ENCODE results near the gene LY6G6D. TPM values are rescaled to one million over a fixed set of nuclear protein-coding genes. Genes with fewer than 3 reads are reported as not detected.

The LY6G6D gene
- total and polyA plus RNA-seq, 2 of the 13 experiments (the other 11 are each of a cell fraction or from before 2014, with no cell fraction given) = not detected

DNA sequence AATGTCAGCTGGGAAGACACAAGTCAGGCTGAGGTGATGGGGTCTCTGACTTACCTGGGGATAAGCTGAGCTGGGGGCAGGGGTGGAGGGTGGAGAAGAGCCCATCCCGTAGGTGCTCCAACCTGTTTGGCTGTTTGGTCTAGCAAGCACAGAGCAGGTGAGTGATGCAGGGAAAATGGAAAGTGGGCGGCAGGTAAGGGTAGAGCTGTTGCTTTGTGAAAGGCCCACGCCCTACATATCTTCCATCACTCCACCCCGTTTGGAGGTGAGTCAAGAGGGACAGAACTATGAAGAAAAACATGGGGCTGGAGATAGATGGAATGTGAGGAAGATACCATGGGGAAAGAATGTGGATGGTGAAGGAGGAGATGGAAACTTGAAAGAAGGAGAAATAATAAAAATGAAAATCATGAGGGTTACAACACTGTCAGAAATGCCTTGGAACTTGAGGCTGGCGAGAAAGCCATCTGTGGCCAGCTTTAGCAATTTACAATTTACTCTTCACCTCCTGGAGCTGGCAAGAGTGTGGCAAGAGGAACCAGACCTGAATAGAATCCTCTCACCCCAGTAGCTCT is 5.1 kb downstream of the LY6G6D start:
- no peak for ATAC-seq
- no peak for TF ChIP-seq FOXO1 (CRISPR knock-in tag; IDR thresholded peaks at IDR 0.05)
- no peak for TF ChIP-seq ZNF383 (CRISPR knock-in tag; IDR thresholded peaks at IDR 0.05; ENCODE audit: borderline replicate concordance)
- no peak for TF ChIP-seq ZC3H4 (CRISPR knock-in tag; IDR thresholded peaks at IDR 0.05; ENCODE audit: borderline replicate concordance)
- no peak for TF ChIP-seq HDAC6 (IDR thresholded peaks at IDR 0.05; ENCODE audit: low read depth, low read length)
- TF ChIP-seq THAP11 (CRISPR knock-in tag; IDR thresholded peaks at IDR 0.05) = no peak
- TF ChIP-seq GABPA (IDR thresholded peaks at IDR 0.05; ENCODE audit: low read depth, low read length) = no peak
- TF ChIP-seq GABPA (CRISPR knock-in tag; IDR thresholded peaks at IDR 0.05; ENCODE audit: low read depth) = no peak
- TF ChIP-seq, protein P1, sequence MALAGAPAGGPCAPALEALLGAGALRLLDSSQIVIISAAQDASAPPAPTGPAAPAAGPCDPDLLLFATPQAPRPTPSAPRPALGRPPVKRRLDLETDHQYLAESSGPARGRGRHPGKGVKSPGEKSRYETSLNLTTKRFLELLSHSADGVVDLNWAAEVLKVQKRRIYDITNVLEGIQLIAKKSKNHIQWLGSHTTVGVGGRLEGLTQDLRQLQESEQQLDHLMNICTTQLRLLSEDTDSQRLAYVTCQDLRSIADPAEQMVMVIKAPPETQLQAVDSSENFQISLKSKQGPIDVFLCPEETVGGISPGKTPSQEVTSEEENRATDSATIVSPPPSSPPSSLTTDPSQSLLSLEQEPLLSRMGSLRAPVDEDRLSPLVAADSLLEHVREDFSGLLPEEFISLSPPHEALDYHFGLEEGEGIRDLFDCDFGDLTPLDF (CRISPR knock-in tag; IDR thresholded peaks at IDR 0.05) = no peak
- no peak for TF ChIP-seq ZNF446 (CRISPR knock-in tag; IDR thresholded peaks at IDR 0.05)
- TF ChIP-seq CENPX (CRISPR knock-in tag; IDR thresholded peaks at IDR 0.05) = no peak
- TF ChIP-seq SSRP1 (CRISPR knock-in tag; IDR thresholded peaks at IDR 0.05) = no peak
- TF ChIP-seq, protein P2, sequence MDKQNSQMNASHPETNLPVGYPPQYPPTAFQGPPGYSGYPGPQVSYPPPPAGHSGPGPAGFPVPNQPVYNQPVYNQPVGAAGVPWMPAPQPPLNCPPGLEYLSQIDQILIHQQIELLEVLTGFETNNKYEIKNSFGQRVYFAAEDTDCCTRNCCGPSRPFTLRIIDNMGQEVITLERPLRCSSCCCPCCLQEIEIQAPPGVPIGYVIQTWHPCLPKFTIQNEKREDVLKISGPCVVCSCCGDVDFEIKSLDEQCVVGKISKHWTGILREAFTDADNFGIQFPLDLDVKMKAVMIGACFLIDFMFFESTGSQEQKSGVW (CRISPR knock-in tag; IDR thresholded peaks at IDR 0.05; ENCODE audit: borderline replicate concordance) = no peak
- TF ChIP-seq ZNF775 (CRISPR knock-in tag; IDR thresholded peaks at IDR 0.05; ENCODE audit: borderline replicate concordance) = no peak
- TF ChIP-seq KDM2A (CRISPR knock-in tag; IDR thresholded peaks at IDR 0.05; ENCODE audit: borderline replicate concordance, low read depth) = no peak
- TF ChIP-seq HDAC2 (CRISPR knock-in tag; IDR thresholded peaks at IDR 0.05) = no peak
- TF ChIP-seq CEBPZ (IDR thresholded peaks at IDR 0.05; ENCODE audit: low read length) = no peak
- no peak for TF ChIP-seq CREB3 (CRISPR knock-in tag; IDR thresholded peaks at IDR 0.05)
- no peak for TF ChIP-seq NCOR1 (IDR thresholded peaks at IDR 0.05; ENCODE audit: borderline replicate concordance, low read length)
- Histone ChIP-seq H3K4me2 (ENCODE audit: low read depth, low read length) (no peak overlapping the region), H3K9ac (ENCODE audit: insufficient read depth, low read depth, low read length) (no peak overlapping the region), H3K9me3 (ENCODE audit: low read length) (no peaks in the 10 kb centered on the region), H3K79me2 (ENCODE audit: insufficient read depth, low read length) (no peaks in the 10 kb centered on the region), H2AFZ (ENCODE audit: low read length) (no peak overlapping the region), H3K27ac (ENCODE audit: extremely low read length, insufficient read depth, low read length) (no peak overlapping the region), H3K36me3 (replicated peaks in 1 of 2; ENCODE audit: control insufficient read depth in 1 of 2, insufficient read depth in 2 of 2, low read length in 2 of 2) (no peaks in the 10 kb centered on the region), H3K4me1 (ENCODE audit: insufficient read depth, low read length) (peaks cover 9% of the 10 kb centered on the region), H3K4me3 (replicated peaks in 1 of 3; ENCODE audit: insufficient read depth in 1 of 3, low read depth in 2 of 3, low read length in 3 of 3) (no peak overlapping the region), H4K20me1 (ENCODE audit: insufficient read depth, low read length) (no peaks in the 10 kb centered on the region), H3K27me3 (ENCODE audit: control insufficient read depth in 1 of 2, insufficient read depth in 2 of 2, low read length in 2 of 2) (peaks cover 5 to 39% of the 10 kb centered on the region in 2 experiments; a peak in 4 of 5 replicates)
- no peak for DNase-seq (ENCODE audit: low spot score)
- intact Hi-C loops (cut with micrococcal nuclease; ENCODE audit: unreplicated experiment) = no loop called here
- BruUV-seq (replicated peaks) = no TSS peak
- ChIA-PET POLR2A (interaction anchor here (1.0 kb wide), 3 partner anchors 17 to 46 kb away, joined by 3 read pairs; partner anchors contain the start of gene ABHD16A), CTCF (ENCODE audit: low intra/inter-chr PET ratio, low total read pairs) (no interaction called here)
- FAIRE-seq = no peak
- in situ Hi-C loops (cut with HindIII; ENCODE audit: extremely low pct_ligation_motif_present, low pct_unique_long_range_greater_than_20kb) = no loop called here
- WGBS (ENCODE audit: low lambda C conversion rate) = 24% methylated on average over 5 of the region's 5 CpGs

Data from HepG2 (cell line).